DOHH2 (cell line): ENCODE results near the gene C1orf50.

Experiments used
- CTCF ChIP-seq: fragments of 200-600 bp; sonication (generic); IDR thresholded peaks from one replicate; pipeline ENCODE4 v1.5.1; 2014; ENCODE audit warnings: antibody characterized with exemption, mild to moderate bottlenecking, low read depth, low read length; ENCODE audit not compliant: poor library complexity, severe bottlenecking
- EZH2phosphoT487 ChIP-seq: fragments of 200-600 bp; sonication (generic); IDR thresholded peaks from 2 replicates; pipeline ENCODE4 v1.6.1; 2017; ENCODE audit warnings: borderline replicate concordance, mild to moderate bottlenecking, antibody characterized with exemption, low read length, moderate library complexity, mixed read lengths

- TF ChIP-seq CTCF, result no peak
- TF ChIP-seq EZH2phosphoT487, result no peak
Observed at GRCh38 chr1:42759114-42759513, 7.9 kb upstream of the C1orf50 start.
